ENCODE data around the gene NAT14.

The NAT14 gene

DNA sequence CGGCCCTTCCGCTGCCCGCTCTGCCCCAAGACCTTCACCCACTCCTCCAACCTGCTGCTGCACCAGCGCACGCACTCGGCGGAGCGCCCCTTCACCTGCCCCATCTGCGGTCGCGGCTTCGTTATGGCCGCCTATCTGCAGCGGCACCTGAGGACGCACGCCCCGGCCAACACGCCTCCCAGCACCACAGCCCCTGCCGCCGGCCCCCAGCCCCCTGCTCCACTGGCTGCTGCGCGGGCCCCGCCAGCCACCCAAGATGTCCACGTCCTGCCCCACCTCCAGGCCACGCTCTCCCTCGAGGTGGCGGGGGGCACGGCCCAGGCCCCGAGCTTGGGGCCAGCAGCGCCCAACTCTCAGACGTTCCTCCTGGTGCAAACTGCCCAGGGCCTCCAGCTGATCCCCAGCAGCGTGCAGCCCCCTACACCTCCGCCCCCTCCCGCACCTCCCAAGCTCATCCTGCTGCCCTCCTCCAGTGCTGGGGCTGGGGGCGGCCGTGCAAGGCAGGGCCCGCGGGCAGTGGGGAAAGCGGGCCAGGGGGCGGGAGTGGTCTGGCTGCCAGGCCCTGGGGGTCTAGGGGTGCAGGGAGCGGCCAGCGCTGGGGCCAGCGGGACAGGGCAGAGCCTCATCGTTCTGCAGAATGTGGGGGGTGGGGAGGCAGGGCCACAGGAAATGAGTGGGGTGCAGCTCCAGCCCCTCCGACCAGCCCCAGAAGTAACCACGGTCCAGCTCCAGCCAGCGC is 1.9 kb upstream of the NAT14 start:
- DNase-seq (ENCODE audit: insufficient read length, low spot score), result no peak
- no peak for FAIRE-seq
- TF ChIP-seq, protein P1, sequence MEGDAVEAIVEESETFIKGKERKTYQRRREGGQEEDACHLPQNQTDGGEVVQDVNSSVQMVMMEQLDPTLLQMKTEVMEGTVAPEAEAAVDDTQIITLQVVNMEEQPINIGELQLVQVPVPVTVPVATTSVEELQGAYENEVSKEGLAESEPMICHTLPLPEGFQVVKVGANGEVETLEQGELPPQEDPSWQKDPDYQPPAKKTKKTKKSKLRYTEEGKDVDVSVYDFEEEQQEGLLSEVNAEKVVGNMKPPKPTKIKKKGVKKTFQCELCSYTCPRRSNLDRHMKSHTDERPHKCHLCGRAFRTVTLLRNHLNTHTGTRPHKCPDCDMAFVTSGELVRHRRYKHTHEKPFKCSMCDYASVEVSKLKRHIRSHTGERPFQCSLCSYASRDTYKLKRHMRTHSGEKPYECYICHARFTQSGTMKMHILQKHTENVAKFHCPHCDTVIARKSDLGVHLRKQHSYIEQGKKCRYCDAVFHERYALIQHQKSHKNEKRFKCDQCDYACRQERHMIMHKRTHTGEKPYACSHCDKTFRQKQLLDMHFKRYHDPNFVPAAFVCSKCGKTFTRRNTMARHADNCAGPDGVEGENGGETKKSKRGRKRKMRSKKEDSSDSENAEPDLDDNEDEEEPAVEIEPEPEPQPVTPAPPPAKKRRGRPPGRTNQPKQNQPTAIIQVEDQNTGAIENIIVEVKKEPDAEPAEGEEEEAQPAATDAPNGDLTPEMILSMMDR (IDR thresholded peaks at IDR 0.05; ENCODE audit: insufficient read depth, missing control alignments), result no peak

DNA sequence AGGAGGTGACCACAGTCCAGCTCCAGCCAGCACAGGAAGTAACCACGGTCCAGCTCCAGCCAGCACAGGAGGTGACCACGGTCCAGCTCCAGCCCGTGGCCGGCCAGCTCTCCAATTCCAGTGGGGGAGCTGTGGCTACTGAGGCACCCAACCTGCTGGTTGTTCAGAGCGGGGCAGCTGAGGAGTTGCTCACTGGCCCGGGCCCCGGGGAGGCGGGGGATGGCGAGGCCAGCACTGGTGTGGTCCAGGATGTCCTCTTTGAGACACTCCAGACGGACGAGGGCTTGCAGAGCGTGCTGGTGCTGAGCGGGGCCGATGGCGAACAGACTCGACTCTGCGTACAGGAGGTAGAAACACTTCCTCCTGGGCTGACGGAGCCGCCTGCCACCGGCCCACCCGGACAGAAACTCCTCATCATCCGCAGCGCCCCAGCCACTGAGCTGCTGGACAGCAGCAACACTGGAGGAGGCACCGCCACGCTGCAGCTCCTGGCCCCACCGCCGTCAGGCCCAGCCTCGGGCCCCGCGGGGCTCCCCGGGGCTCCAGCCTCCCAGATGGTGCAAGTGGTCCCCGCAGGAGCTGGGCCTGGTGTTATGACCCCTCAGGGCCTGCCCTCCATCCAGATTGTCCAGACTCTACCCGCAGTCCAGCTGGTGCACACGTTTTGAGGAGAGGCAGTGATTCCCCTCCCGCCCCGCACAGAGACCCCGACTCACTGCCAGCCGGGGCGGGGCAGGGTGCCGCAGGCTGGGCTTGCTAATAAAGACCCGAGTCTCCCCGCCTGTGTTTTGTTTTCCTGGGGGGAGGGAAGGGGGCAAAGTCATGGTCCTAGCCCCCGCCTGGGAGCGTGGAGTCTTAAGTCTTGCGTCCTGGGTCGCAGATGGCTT is 1.0 kb upstream of the NAT14 start:
- TF ChIP-seq, protein P1 (IDR thresholded peaks at IDR 0.05; ENCODE audit: insufficient read depth, missing control alignments), result no peak
- DNase-seq (ENCODE audit: insufficient read length, low spot score), result no peak
- no peak for FAIRE-seq

DNA sequence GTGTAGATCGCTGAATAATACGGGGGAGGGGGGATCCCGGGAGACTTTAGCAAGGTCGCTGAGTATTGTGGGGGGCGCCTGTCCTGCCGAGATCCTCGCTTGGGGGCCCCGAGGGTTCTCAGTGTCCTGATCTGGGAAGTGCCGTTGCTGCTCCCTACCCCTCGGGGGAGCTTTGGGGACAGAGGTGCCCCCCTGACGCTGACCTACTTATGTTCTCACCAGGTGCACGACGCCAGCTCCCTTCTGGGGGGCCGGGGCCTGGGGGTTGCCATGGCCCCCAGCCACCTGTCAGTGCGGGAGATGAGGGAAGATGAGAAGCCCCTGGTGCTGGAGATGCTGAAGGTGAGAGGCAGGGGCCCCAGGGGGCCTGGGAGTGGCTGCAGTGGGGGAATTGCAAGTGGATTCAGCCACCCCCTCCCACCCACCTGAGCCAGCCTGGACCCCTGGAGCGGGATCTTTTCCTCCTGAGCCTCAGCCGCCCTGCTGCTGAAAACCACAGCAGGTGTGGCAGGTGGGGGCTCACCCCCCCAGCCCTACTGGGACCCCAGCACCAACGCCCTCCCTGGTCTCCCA is 537 bp downstream of the NAT14 start:
- no peak for FAIRE-seq
- no peak for DNase-seq (ENCODE audit: insufficient read length, low spot score)
- TF ChIP-seq, protein P1 (IDR thresholded peaks at IDR 0.05; ENCODE audit: insufficient read depth, missing control alignments), result no peak

DNA sequence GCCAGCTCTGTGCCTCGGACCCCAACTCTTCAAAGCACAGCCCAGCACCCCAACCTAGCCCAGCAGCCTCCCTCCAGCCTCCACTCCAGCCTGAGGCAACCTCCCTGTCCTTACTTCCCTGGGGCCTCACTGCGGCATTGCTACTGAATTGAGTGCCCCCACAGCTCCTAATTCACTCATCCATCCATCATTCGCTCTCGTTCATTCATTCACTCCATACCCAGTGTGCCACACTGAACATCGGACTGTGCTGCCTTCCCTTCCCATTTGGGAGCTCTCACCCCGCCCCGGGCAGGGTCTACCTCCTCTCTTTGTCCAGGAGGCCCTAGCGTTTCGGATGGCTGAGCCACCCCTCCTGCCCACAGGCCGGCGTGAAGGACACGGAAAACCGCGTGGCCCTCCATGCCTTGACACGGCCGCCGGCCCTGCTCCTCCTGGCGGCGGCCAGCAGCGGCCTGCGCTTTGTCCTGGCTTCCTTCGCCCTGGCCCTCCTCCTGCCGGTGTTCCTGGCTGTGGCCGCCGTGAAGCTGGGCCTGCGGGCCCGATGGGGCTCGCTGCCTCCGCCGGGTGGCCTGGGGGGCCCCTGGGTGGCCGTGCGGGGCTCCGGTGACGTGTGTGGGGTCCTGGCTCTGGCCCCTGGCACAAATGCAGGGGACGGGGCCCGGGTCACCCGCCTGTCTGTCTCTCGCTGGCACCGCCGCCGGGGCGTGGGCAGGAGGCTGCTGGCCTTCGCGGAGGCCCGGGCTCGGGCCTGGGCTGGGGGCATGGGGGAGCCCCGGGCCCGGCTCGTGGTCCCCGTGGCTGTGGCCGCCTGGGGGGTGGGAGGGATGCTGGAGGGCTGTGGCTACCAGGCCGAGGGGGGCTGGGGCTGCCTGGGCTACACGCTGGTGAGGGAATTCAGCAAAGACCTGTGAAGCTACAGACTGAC is 1.3 kb downstream of the NAT14 start:
- FAIRE-seq, result no peak
- TF ChIP-seq, protein P1 (IDR thresholded peaks at IDR 0.05; ENCODE audit: insufficient read depth, missing control alignments), result no peak
- no peak for DNase-seq (ENCODE audit: insufficient read length, low spot score)

DNA sequence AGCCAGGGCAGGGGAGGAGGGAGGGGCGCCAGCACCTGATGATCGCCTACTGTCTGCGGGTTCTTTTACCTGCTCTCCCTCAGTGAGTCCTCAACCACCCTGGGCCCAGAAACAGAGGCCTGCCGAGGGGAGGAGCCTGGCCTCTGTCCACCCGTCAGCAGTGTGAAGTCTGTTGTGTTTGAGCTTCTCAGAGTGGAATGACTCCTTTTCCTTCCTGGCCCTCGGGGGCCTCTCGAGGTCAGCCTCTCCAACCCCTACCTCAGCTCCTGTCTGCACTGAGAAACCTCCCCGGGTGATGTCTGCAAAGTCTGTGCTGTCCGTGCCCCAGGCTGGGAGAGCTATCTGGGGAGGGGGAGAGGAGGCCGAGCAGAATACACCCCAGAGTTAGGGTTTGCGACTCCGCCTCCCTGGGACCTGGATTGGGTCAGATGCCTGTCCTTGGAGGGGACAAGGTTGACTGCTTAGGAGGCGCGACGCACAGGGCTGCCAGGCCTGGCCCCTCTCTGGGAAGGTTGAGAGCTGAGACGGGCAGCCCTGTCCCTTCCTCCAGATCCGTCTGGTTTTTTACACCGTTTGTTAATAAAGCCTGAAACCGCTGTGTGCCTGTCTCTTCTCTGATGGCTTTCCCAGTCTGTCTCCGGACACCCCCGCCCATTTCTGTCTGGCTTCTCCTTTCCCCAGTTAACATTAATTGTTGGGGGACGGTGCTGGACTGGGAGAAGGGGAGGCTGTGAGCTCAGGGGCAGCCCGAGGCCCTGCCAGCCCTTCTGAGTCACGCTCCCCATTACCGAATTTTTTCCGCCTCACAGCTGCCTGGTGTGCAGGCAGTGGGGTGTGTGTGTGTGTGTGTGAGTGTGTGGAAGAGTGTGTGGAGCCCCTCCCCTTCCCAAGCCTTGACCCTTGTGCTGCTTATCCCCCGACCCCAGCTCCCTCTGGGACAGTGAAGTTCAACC is 2.3 kb downstream of the NAT14 start:
- TF ChIP-seq, protein P1 (IDR thresholded peaks at IDR 0.05; ENCODE audit: insufficient read depth, missing control alignments), result no peak
- FAIRE-seq, result no peak

More for the DNA sequence above, 2.3 kb downstream of the NAT14 start:
- DNase-seq (ENCODE audit: insufficient read length, low spot score), result no peak
